HL-60 (cell line): Measurements from ENCODE around the gene FAM170A.

Experiments used
- DNase-seq, 2 experiments: peaks; one replicate each; pipeline ENCODE4 v3.0.0-alpha.2; 2010 to 2020; ENCODE audit warnings: low read depth in 1 of 2, low spot score in 1 of 2
- H3K27ac ChIP-seq: fragments of 250-450 bp; sonication (Bioruptor Pico); replicated peaks from 2 replicates; pipeline ENCODE4 v1.5.1; 2020; ENCODE audit warnings: mild to moderate bottlenecking, moderate library complexity
- H3K27me3 ChIP-seq: fragments of 250-450 bp; sonication (Bioruptor Pico); 2 replicates; pipeline ENCODE4 v1.5.1; 2021; ENCODE audit warnings: mild to moderate bottlenecking, moderate library complexity; ENCODE audit not compliant: insufficient read depth, poor library complexity, severe bottlenecking
- H3K4me3 ChIP-seq: replicated peaks from 2 replicates; pipeline ENCODE4 v1.5.1; 2011; ENCODE audit warnings: mild to moderate bottlenecking, control low read depth, low read length; ENCODE audit not compliant: insufficient read depth
- GABPA ChIP-seq: IDR thresholded peaks from 2 replicates; pipeline ENCODE4 v1.6.1; 2012; ENCODE audit warnings: low read depth
- POLR2AphosphoS5 ChIP-seq: IDR thresholded peaks from 2 replicates; pipeline ENCODE4 v1.6.1; 2012; ENCODE audit warnings: low read depth
- SPI1 ChIP-seq: IDR thresholded peaks from 2 replicates; pipeline ENCODE4 v1.6.1; 2012; ENCODE audit warnings: low read depth, mild to moderate bottlenecking, borderline replicate concordance
- TF ChIP-seq, protein P1 (sequence below): IDR thresholded peaks from 2 replicates; pipeline ENCODE4 v1.6.1; 2012; ENCODE audit warnings: low read depth; ENCODE audit not compliant: insufficient replicate concordance
- TF ChIP-seq, protein P2 (sequence below): IDR thresholded peaks from one replicate; pipeline ENCODE4 v1.5.1; 2011; ENCODE audit warnings: low read length, control low read depth, inconsistent platforms; ENCODE audit not compliant: insufficient read depth

The FAM170A gene

DNA sequence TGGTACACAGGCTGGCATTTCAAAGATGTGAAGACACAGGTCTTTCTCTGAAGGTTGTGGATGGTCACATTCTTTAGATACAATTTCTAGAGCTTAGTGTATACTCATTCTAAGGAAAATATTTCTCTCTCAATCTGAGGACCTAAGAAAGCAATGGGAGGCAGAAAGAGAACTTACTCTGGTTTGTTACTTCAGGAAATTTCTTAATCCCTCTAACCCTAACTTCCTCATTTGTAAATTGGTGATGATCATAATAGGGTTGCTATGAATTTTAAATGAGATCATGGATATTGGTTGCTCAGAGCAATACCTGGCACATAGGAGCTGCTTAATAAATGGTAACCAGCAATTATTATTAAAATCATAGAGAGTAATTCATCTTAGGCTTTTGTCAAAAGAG is 22.1 kb downstream of the FAM170A start:
- Histone ChIP-seq H3K4me3 (no peak overlapping the region), H3K27ac (no peak overlapping the region), H3K27me3 (no peaks in the 10 kb centered on the region)
- TF ChIP-seq, protein P1, sequence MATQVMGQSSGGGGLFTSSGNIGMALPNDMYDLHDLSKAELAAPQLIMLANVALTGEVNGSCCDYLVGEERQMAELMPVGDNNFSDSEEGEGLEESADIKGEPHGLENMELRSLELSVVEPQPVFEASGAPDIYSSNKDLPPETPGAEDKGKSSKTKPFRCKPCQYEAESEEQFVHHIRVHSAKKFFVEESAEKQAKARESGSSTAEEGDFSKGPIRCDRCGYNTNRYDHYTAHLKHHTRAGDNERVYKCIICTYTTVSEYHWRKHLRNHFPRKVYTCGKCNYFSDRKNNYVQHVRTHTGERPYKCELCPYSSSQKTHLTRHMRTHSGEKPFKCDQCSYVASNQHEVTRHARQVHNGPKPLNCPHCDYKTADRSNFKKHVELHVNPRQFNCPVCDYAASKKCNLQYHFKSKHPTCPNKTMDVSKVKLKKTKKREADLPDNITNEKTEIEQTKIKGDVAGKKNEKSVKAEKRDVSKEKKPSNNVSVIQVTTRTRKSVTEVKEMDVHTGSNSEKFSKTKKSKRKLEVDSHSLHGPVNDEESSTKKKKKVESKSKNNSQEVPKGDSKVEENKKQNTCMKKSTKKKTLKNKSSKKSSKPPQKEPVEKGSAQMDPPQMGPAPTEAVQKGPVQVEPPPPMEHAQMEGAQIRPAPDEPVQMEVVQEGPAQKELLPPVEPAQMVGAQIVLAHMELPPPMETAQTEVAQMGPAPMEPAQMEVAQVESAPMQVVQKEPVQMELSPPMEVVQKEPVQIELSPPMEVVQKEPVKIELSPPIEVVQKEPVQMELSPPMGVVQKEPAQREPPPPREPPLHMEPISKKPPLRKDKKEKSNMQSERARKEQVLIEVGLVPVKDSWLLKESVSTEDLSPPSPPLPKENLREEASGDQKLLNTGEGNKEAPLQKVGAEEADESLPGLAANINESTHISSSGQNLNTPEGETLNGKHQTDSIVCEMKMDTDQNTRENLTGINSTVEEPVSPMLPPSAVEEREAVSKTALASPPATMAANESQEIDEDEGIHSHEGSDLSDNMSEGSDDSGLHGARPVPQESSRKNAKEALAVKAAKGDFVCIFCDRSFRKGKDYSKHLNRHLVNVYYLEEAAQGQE: no peak
- no peak for DNase-seq

- H3K27ac ChIP-seq: no peak overlapping the region
Observed at GRCh38 chr5:119655061-119655460, 25.7 kb downstream of the FAM170A start.

DNA sequence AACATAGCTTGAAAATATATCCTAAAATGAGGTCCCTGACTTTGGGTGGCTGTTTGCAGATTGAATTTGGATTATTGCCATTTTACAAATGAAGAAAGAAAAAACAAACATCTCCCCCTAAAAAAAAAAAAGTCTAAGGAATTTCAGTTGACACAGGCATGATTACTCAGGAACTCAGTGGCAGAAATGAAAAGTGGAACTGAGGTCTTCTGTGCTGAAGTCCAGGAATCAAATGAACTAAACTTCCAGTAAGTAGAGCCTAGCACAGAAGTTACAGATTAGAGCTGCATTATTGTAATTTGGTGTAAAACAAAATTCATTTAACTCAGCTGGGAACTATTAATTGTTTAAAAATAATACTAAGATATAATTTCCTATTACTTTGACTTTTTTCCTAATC is 26.7 kb downstream of the FAM170A start:
- Histone ChIP-seq H3K27ac (no peak overlapping the region), H3K27me3 (no peaks in the 10 kb centered on the region), H3K4me3 (no peak overlapping the region)
- no peak for DNase-seq
- no peak for TF ChIP-seq GABPA
- TF ChIP-seq, protein P2, sequence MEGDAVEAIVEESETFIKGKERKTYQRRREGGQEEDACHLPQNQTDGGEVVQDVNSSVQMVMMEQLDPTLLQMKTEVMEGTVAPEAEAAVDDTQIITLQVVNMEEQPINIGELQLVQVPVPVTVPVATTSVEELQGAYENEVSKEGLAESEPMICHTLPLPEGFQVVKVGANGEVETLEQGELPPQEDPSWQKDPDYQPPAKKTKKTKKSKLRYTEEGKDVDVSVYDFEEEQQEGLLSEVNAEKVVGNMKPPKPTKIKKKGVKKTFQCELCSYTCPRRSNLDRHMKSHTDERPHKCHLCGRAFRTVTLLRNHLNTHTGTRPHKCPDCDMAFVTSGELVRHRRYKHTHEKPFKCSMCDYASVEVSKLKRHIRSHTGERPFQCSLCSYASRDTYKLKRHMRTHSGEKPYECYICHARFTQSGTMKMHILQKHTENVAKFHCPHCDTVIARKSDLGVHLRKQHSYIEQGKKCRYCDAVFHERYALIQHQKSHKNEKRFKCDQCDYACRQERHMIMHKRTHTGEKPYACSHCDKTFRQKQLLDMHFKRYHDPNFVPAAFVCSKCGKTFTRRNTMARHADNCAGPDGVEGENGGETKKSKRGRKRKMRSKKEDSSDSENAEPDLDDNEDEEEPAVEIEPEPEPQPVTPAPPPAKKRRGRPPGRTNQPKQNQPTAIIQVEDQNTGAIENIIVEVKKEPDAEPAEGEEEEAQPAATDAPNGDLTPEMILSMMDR: no peak
- TF ChIP-seq POLR2AphosphoS5: no peak
- no peak for TF ChIP-seq SPI1
- TF ChIP-seq, protein P1: no peak

More at GRCh38 chr5:119655061-119655460, 25.7 kb downstream of the FAM170A start:
- DNase-seq: peak; percentile 74 to 81
- TF ChIP-seq, protein P2: no peak
- TF ChIP-seq POLR2AphosphoS5 (no peak), GABPA (no peak), SPI1 (no peak)
- TF ChIP-seq, protein P1: no peak
- H3K4me3 ChIP-seq: no peak overlapping the region
- no peaks in the 10 kb centered on the region for H3K27me3 ChIP-seq

DNA sequence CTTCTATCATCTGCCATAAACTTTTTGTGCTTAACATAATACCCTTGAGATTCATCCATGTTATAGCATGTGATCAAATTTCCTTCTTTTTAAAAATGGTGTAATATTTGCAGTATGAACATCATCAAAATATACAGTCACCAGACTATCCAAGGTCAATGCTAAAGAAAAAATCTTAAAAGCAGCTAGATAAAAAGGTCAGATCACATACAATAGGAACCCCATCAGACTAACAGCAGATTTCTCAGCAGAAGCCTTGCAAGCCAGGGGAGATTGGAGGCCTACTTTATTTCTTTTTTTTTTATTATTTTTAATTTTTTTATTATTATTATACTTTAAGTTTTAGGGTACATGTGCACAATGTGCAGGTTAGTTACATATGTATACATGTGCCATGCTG is 37.2 kb downstream of the FAM170A start:
- no peaks in the 10 kb centered on the region for H3K27me3 ChIP-seq
- TF ChIP-seq, protein P1: no peak
- TF ChIP-seq, protein P2: no peak
- TF ChIP-seq SPI1 (no peak), GABPA (no peak), POLR2AphosphoS5 (no peak)
- no peak overlapping the region for H3K4me3 ChIP-seq
- DNase-seq: no peak
- no peak overlapping the region for H3K27ac ChIP-seq
